ENCODE measurements around the gene CHSY1. TPM values are rescaled to one million over a fixed set of nuclear protein-coding genes. Genes with fewer than 3 reads are reported as not detected.
"Not testable (repeated sequence)": the region's sequence is repeated elsewhere in the genome, so short reads cannot be mapped to it uniquely, and the experiment has no call there.

Gene CHSY1, protein sequence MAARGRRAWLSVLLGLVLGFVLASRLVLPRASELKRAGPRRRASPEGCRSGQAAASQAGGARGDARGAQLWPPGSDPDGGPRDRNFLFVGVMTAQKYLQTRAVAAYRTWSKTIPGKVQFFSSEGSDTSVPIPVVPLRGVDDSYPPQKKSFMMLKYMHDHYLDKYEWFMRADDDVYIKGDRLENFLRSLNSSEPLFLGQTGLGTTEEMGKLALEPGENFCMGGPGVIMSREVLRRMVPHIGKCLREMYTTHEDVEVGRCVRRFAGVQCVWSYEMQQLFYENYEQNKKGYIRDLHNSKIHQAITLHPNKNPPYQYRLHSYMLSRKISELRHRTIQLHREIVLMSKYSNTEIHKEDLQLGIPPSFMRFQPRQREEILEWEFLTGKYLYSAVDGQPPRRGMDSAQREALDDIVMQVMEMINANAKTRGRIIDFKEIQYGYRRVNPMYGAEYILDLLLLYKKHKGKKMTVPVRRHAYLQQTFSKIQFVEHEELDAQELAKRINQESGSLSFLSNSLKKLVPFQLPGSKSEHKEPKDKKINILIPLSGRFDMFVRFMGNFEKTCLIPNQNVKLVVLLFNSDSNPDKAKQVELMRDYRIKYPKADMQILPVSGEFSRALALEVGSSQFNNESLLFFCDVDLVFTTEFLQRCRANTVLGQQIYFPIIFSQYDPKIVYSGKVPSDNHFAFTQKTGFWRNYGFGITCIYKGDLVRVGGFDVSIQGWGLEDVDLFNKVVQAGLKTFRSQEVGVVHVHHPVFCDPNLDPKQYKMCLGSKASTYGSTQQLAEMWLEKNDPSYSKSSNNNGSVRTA
- 9.5 and 11.0 TPM in 2 replicates for total RNA-seq (2014; rRNA removed; shearing (Covaris generic))

- peak; percentile 82 for DNase-seq (ENCODE audit: low spot score)
- in situ Hi-C loops (cut with HindIII; ENCODE audit: low sequenced_read_pairs), result no loop called here
These were observed at the start of gene CHSY1 for GRCh38 chr15:101251830-101252820. TSS of gene CHSY1 (minus strand) at chr15:101252048. CDS start at chr15:101251456, 592 bp downstream.

DNA sequence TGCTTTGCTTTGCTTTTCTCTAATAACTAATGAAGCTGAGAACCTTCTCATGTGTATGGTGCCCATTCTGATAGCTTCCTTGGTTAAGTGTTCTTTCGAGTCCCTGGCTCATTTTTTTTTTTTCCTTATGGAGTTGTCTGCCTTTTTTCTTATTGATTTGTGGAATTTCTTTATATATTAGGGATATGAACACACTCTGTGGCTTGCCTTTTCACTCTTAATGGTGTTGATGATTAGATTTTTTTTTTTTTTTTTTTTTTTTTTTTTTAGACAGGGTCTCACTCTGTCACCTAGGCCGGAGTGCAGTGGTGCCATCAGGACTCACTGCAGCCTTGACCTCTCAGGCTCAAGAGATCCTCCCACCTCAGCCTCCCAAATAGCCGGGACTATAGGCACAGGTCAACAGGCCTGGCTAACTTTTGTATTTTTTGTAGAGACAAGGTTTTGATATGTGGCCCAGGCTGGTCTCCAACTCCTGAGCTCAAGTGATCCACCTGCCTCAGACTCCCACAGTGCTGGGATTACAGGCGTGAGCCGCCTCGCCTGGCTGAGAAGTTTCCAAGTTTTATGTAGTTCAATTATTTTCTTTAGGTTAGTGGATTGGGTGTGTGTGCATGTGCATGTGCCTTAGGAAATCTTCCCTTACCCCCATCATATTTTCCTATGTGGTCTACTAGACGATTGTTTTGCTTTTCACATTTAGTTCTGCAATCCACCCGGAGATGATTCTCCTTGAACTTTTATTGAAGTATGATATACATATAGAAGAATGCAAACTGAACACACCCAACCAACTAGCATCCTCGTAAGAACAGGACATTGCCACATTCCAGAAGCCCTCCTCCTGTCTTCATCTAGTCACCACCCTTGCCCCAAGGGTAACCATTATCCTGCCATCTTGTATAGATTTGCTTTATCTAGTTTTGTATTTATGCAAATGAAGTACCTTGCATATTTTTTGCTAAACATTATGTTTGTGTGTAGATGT, 44.9 kb upstream of the CHSY1 start:
- DNase-seq (ENCODE audit: low spot score), result no peak
- in situ Hi-C loops (cut with HindIII; ENCODE audit: low sequenced_read_pairs), result no loop called here

DNA sequence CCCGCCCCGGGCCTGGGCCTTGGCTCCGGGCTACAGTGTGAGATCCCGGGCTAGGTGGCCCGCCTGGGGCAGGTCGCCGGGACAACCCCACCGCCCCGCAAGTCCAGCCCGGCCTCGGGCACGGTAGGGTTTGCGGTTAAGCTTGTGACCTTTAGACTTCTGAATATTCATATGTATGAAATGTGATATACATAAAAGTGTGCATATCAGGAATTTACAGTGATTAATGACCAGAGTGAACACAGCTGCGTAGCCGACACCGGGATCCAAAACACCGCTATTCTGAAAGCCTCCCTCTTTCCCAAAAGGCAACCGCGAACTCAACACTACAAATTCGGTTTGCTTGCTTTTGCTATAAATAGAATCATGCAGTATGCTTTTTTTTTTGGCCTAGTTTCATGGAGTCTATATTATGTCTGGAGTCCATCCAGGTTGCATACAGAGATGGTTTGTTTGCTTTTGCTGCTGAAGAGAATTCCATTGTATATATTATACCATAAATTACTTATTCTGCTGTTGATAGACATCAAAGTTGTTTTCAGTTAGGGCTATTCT, 43.8 kb upstream of the CHSY1 start:
- peak; percentile 27 for DNase-seq (ENCODE audit: low spot score)
- in situ Hi-C loops (cut with HindIII; ENCODE audit: low sequenced_read_pairs), result no loop called here

DNA sequence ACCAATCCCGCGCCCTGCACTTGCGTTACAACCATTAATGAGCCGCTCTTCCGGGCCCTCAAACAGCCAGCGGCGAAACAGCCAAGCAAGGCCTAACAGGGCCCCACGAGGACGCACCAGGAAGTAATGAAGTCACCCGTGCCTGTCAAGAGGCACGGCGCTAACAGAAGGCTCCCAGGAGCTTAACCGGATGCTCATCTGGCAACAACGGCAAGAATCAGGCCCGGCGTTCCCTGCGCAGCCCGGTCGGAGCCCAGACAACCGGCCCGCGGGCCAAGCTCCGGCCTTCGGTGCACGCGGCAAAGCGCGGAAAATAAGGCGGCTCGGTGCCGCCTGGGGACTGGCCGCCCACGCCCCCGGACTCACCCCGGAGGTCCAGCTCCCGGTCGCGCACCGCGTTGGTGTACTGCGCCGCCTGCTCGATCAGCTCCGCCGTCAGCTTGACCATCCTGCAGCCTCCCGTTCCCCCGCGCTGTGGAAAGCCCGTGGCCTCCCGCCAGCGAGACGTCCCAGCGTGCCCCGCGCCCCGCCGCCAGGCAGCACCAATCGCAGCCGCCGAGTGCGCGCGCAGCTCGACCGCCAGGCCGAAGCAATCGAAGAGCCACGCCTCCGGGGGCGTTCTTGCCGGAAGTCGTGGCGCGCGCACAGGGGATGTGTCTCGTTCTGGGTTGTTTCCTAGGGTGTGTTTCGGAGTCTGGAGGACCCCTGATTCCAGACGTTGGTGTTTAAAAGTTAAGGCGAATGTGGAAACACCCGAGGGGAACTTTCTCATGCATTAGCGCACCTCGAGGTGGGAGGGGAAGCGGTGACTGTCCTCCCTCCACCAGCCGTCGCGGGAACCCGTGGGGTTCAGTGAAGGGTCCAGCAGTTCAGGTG, 43.1 kb upstream of the CHSY1 start, which contains the start of gene SNRPA1:
Gene SNRPA1 (minus strand): TSS at position 518 of the 876 bp plus-strand sequence. CDS start 70 bp downstream, at position 448.
- DNase-seq (ENCODE audit: low spot score), result peak; percentile 87
- in situ Hi-C loops (cut with HindIII; ENCODE audit: low sequenced_read_pairs), result no loop called here

DNA sequence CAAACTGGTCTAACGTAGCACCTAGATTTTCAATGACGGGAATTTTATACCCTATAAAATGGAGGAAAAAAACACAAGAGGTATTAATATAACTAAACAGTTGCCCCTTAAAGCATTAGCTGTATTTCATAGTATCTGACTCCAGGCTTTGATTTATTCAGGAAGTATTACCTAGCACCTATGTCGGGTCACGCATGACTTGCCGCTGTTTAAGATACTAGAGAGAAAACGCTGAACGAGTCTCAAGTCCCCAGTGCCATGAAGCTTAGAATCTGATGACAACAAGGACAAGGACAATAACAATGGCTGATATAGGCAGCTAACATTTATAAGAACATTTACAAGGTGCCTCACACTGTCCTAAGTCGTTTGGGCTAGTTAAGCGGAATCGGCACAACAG, 41.3 kb upstream of the CHSY1 start:
- DNase-seq (ENCODE audit: low spot score), result no peak
- in situ Hi-C loops (cut with HindIII; ENCODE audit: low sequenced_read_pairs), result no loop called here

GRCh38 chr15:101288905-101289513, 37.2 kb upstream of the CHSY1 start:
- in situ Hi-C loops (cut with HindIII; ENCODE audit: low sequenced_read_pairs), result no loop called here
- peak; percentile 22 for DNase-seq (ENCODE audit: low spot score)

DNA sequence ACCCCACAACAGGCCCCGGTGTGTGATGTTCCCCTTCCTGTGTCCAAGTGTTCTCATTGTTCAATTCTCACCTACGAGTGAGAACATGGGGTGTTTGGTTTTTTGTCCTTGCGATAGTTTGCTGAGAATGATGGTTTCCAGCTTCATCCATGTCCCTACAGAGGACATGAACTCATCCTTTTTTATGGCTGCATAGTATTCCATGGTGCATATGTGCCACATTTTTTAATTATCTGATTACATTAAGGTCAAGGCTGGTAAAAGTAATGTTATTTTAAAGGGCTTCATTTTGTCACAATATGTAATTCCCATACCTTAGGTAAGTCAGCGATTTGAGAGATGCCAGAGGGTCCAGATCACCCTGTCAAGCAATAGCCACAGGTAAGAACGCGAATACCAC, 35.5 kb upstream of the CHSY1 start:
- in situ Hi-C loops (cut with HindIII; ENCODE audit: low sequenced_read_pairs); DNase-seq (ENCODE audit: low spot score): not testable (repeated sequence)

DNA sequence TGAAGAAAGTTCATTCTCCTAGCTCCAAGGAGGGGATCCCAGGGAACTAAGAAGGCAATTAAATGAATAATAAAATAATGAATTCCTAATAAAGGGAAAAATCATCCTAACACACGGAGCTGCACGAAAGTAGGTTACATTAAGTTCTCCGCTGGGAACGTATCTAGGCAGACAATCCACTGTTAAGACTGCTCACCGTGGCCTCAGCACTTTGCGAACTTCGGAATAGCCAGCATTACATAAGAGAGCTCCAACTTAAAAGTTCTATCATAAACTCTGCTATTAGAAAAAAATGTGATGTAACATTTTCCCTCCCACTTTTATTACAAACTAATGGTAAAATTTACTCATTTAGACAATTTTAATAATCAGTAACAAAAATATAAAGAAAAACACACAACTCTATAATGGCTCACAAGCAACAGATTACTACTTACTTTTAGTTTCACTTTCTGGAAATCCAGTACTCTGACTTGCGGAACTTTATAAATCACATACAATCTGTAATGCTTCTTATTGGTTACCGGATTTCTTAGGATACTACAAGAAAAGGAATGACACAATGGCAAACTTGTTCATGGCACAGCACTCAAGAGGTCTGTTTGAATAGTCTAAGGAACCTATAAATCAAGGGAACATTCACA, 34.7 kb upstream of the CHSY1 start:
- no peak for DNase-seq (ENCODE audit: low spot score)
- in situ Hi-C loops (cut with HindIII; ENCODE audit: low sequenced_read_pairs), result no loop called here

DNA sequence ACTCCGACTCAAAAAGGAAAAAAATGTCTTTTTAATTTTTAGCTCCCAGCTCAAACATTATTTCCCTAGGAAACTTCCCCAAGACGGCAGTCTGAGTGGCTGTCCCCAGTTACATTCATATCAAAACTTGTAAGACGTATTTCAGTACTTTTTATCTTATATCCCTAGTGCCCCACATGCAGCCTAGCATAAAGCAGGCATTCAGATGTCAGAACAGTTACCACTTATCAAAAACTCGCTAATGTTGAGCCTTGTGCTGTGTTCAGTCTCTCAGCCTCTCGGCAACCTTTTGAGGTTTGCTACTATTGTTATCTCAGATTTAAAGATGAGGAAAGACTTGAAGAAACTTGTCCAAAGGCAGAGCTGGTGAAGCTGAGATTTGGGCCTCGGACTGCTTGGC, 32.1 kb upstream of the CHSY1 start:
- DNase-seq (ENCODE audit: low spot score), result no peak
- in situ Hi-C loops (cut with HindIII; ENCODE audit: low sequenced_read_pairs), result no loop called here

GRCh38 chr15:101280007-101280406, 28.2 kb upstream of the CHSY1 start:
- DNase-seq (ENCODE audit: low spot score), result no peak
- in situ Hi-C loops (cut with HindIII; ENCODE audit: low sequenced_read_pairs), result no loop called here

DNA sequence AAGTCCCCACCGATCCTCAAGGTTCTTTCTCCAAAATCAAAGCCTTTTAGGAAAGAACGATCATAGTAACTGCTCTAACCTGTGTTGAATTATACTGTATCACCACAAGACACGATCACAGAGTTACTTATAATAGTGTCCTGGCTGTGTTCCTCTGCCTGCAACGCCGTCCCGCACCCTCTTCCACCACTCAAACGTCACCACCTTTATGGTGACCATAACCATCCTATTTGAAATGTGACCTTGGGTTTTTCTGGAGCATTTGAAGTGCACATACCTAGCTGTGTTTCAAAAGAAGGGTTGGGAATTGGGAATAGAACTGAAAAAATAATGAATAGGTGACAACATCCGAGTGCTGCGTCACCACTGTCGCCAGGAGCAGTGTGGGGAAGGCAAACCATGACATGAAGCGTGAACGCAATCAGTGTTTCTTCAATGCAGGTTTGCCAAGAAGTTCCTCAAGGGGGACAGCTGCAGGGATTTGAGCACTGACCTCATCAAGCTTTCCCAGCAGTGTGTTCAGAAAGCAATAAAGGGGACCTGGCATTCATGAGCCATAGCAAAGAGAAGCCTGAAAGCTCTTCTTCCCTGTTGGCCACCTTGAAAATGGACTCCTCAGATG, 26.2 kb upstream of the CHSY1 start:
- in situ Hi-C loops (cut with HindIII; ENCODE audit: low sequenced_read_pairs), result no loop called here
- DNase-seq (ENCODE audit: low spot score), result no peak

DNA sequence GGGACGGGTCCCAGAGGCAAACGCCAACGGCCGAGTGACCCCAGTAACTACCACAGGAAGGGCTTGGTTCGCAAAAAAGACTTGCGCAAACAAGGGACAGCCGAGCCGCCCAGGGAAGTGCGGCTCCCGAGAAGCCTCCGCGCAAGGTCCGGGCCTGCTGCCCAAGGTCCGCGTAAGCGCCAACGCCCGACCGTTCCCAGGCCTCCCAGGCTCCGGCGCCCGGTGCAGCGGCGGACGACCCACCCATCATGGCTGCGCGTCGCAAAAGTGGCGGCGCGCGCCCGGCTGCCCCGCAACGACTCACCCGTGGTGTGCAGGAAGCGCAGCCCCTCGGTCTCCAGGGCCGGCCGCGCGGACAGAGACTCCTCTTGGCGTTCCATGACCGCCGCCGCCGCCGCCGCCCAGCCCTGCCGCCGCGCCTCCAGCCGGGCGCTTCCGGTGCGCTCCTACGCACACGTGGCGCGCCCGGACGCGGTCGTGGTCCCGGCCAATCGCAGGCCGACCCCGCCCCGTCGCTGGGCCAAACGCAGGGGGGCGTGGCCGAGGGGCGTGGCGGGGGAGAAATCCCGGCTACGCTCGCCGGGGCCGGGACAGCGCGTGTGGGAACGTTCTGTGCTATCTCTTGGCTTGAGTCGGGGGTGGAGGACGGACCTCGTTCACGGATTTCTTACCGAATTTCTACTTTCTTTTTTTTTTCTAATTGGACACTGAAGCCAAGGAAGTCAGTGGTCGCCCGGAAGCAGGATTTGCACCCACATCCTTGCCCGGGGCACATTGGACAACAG, 25.4 kb upstream of the CHSY1 start, which contains the start of gene SELENOS:
Gene SELENOS (minus strand): TSS at position 448 of the 785 bp plus-strand sequence. CDS start 68 bp downstream, at position 380.
- in situ Hi-C loops (cut with HindIII; ENCODE audit: low sequenced_read_pairs), result no loop called here
- peak; percentile 81 for DNase-seq (ENCODE audit: low spot score)

DNA sequence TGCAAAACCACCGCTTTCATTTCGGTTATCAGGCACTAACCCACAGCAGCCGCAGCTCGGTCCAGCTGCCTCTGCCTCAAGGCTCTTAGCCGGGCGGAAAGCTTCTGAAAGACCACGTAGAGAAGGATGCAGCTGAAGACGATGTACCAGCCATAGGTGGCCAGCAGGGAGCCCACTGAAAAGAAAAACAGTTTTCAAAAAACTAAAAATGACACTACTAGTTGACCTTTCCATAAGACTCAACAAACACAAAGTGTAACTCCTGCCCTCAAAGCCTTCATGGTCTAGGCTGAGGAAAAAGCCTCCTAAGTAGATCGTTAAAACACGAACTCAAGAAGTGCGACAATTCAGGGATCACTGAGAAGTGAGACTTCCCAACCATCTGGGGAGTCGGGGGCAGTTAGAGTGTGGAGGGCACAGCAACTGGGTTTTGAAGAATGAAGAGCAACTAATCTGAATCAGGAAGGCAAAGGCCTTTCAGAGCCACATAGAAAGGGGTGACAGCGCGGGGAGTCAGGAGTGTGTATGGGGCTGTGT, 24.7 kb upstream of the CHSY1 start:
- DNase-seq (ENCODE audit: low spot score), result no peak
- in situ Hi-C loops (cut with HindIII; ENCODE audit: low sequenced_read_pairs), result no loop called here

- in situ Hi-C loops (cut with HindIII; ENCODE audit: low sequenced_read_pairs), result no loop called here
- DNase-seq (ENCODE audit: low spot score), result no peak
These were observed 23.2 kb upstream of the CHSY1 start for GRCh38 chr15:101275018-101275417.
